Right ventricle myocardium superior (tissue), 1 donor: ENCODE measurements around the gene FAIM2. TPM values are rescaled to one million over a fixed set of nuclear protein-coding genes. Genes with fewer than 3 reads are reported as not detected.

Source experiments
- ATAC-seq: fragments of 200-7000 bp; cut with Tn5 transposase; one replicate; pipeline ENCODE4 v1.9.1; 2020; ENCODE audit warnings: mild to moderate bottlenecking; ENCODE audit not compliant: poor library complexity
- DNase-seq: peaks from one replicate; pipeline ENCODE4 v3.0.0-alpha.2; 2020
- intact Hi-C: fragments of 100-400 bp; cut with DNase I; formaldehyde crosslinking; loops from one replicate; pipeline ENCODE4 v1.11.2; 2022
- total RNA-seq: library from RNA; stranded (reverse); fragmentation: NEBNext Ultra II Directional; extraction: Animal tissue kit (Norgen Biotek cat#: 25700); gene quantifications from one replicate; pipeline ENCODE4 v1.2.1, GENCODE V29; 2021
- donor health status: DM: no; HTN: yes; CAD: no; lungs with severe emphysema.

The FAIM2 gene
- total RNA-seq, 1 donor from 2014 or later, result 10.6 TPM

GRCh38 chr12:49902399-49903350 is 1.0 kb downstream of the FAIM2 start:
- ATAC-seq (peak; percentile 39), DNase-seq (no peak)
- intact Hi-C loops, result no loop called here

- DNase-seq (no peak), ATAC-seq (no peak)
- intact Hi-C loops, result no loop called here
Measured at GRCh38 chr12:49901986-49902385, 1.7 kb downstream of the FAIM2 start.

- no peak for ATAC-seq
- intact Hi-C loops, result no loop called here
- no peak for DNase-seq
Measured at GRCh38 chr12:49901026-49901425, 2.7 kb downstream of the FAIM2 start.

- no peak for ATAC-seq
- intact Hi-C loops, result no loop called here
- no peak for DNase-seq
Measured at GRCh38 chr12:49900371-49900770, 3.3 kb downstream of the FAIM2 start.

GRCh38 chr12:49899921-49900320 is 3.8 kb downstream of the FAIM2 start:
- no peak for ATAC-seq
- no peak for DNase-seq
- intact Hi-C loops, result no loop called here

GRCh38 chr12:49899286-49899843 is 4.3 kb downstream of the FAIM2 start:
- no peak for ATAC-seq

GRCh38 chr12:49897276-49897675 is 6.4 kb downstream of the FAIM2 start:
- intact Hi-C loops, result no loop called here
- no peak for ATAC-seq
- DNase-seq, result no peak

More at GRCh38 chr12:49899286-49899843, 4.3 kb downstream of the FAIM2 start:
- intact Hi-C loops, result no loop called here
- DNase-seq, result no peak

GRCh38 chr12:49895773-49896172 is 7.9 kb downstream of the FAIM2 start:
- intact Hi-C loops, result no loop called here
- ATAC-seq (peak; percentile 21), DNase-seq (no peak)

GRCh38 chr12:49894751-49895148 is 8.9 kb downstream of the FAIM2 start:
- ATAC-seq (no peak), DNase-seq (no peak)
- intact Hi-C loops, result no loop called here

GRCh38 chr12:49893753-49894750 is 9.6 kb downstream of the FAIM2 start:
- no peak for DNase-seq
- ATAC-seq, result no peak
- intact Hi-C loops, result no loop called here

- no peak for ATAC-seq
- DNase-seq, result no peak
- intact Hi-C loops, result no loop called here
Measured at GRCh38 chr12:49892732-49893317, 10.9 kb downstream of the FAIM2 start.

GRCh38 chr12:49892084-49892731 is 11.5 kb downstream of the FAIM2 start:
- intact Hi-C loops, result no loop called here
- DNase-seq (no peak), ATAC-seq (no peak)

GRCh38 chr12:49891476-49891875 is 12.2 kb downstream of the FAIM2 start:
- ATAC-seq (no peak), DNase-seq (no peak)
- intact Hi-C loops, result no loop called here

- ATAC-seq (no peak), DNase-seq (no peak)
- intact Hi-C loops, result no loop called here
Measured at GRCh38 chr12:49891012-49891411, 12.7 kb downstream of the FAIM2 start.

- intact Hi-C loops, result no loop called here
- DNase-seq (no peak), ATAC-seq (no peak)
Measured at GRCh38 chr12:49890096-49890461, 13.6 kb downstream of the FAIM2 start.

- no peak for DNase-seq
- no peak for ATAC-seq
- intact Hi-C loops, result no loop called here
Measured at GRCh38 chr12:49889361-49890095, 14.2 kb downstream of the FAIM2 start.

GRCh38 chr12:49888461-49889151 is 15.1 kb downstream of the FAIM2 start:
- intact Hi-C loops, result no loop called here
- no peak for ATAC-seq

More at GRCh38 chr12:49888461-49889151, 15.1 kb downstream of the FAIM2 start:
- DNase-seq, result no peak
